Calu3 (cell line): Measurements from ENCODE around the gene RPRM. TPM values are rescaled to one million over a fixed set of nuclear protein-coding genes. Genes with fewer than 3 reads are reported as not detected.
A peak's percentile ranks its signal among the peaks of the same experiment; 100 is the strongest.

Source experiments
- BruUV-seq: library from RNA; stranded (reverse); fragments of 400-500 nt; replicated peaks from 2 replicates; lab custom pipeline; 2021; lab: Mats Ljungman, UMichigan
- CTCF ChIA-PET: fragments of 300-600 bp; sonication (Branson Sonifier 250); formaldehyde crosslinking; loops from one replicate; lab custom pipeline; 2022; ENCODE audit warnings: antibody characterized with exemption; lab: Charles Lee
- DNase-seq: peaks from one replicate; pipeline ENCODE4 v3.0.0; 2022
- H3K27ac Mint-ChIP-seq: one replicate; pipeline ENCODE4 v1.8.0; 2022; ENCODE audit warnings: mixed read lengths; ENCODE audit not compliant: unreplicated experiment
- H3K27me3 Mint-ChIP-seq: one replicate; pipeline ENCODE4 v1.8.0; 2022; ENCODE audit warnings: mixed read lengths; ENCODE audit not compliant: unreplicated experiment
- H3K36me3 Mint-ChIP-seq: one replicate; pipeline ENCODE4 v1.8.0; 2022; ENCODE audit warnings: mild to moderate bottlenecking, moderate library complexity, mixed read lengths; ENCODE audit not compliant: insufficient read depth, unreplicated experiment
- H3K4me1 Mint-ChIP-seq: one replicate; pipeline ENCODE4 v1.8.0; 2022; ENCODE audit warnings: mild to moderate bottlenecking, low read depth, mixed read lengths; ENCODE audit not compliant: unreplicated experiment
- H3K4me3 Mint-ChIP-seq: one replicate; pipeline ENCODE4 v1.8.0; 2022; ENCODE audit warnings: mild to moderate bottlenecking, low read depth, moderate library complexity, mixed read lengths; ENCODE audit not compliant: unreplicated experiment
- H3K9me3 Mint-ChIP-seq: one replicate; pipeline ENCODE4 v1.8.0; 2022; ENCODE audit warnings: low read depth, mixed read lengths; ENCODE audit not compliant: unreplicated experiment
- intact Hi-C: fragments of 100-400 bp; cut with micrococcal nuclease; formaldehyde crosslinking; loops from one replicate; pipeline ENCODE4 v1.10.0; 2022; ENCODE audit not compliant: unreplicated experiment
- total RNA-seq: library from RNA; stranded (reverse); gene quantifications from 2 replicates; pipeline ENCODE4 v1.2.3, GENCODE V29; 2022
- TF ChIP-seq, protein P1 (sequence below): fragments of 200-600 bp; IDR thresholded peaks from one replicate; pipeline ENCODE4 v1.8.0; 2022; ENCODE audit warnings: antibody characterized with exemption; ENCODE audit not compliant: unreplicated experiment

Gene RPRM
- total RNA-seq, 1 experiment from 2014 or later: 2.1 TPM

GRCh38 chr2:153488072-153488471 lies 9.5 kb upstream of the RPRM start:
- intact Hi-C loops: loop anchor here (10.0 kb wide), 1 partner anchor 743 kb away; no protein-coding TSS in a partner anchor
- no peak for DNase-seq
- H3K27me3 Mint-ChIP-seq: no peaks in the 10 kb centered on the region
- H3K4me3 Mint-ChIP-seq: no peak overlapping the region
- CTCF ChIA-PET: interaction anchor here (0.5 kb wide), 1 partner anchor 8 kb away, joined by 10 read pairs; no protein-coding TSS in a partner anchor
- no peaks in the 10 kb centered on the region for H3K9me3 Mint-ChIP-seq
- H3K27ac Mint-ChIP-seq: no peak overlapping the region
- TF ChIP-seq, protein P1, sequence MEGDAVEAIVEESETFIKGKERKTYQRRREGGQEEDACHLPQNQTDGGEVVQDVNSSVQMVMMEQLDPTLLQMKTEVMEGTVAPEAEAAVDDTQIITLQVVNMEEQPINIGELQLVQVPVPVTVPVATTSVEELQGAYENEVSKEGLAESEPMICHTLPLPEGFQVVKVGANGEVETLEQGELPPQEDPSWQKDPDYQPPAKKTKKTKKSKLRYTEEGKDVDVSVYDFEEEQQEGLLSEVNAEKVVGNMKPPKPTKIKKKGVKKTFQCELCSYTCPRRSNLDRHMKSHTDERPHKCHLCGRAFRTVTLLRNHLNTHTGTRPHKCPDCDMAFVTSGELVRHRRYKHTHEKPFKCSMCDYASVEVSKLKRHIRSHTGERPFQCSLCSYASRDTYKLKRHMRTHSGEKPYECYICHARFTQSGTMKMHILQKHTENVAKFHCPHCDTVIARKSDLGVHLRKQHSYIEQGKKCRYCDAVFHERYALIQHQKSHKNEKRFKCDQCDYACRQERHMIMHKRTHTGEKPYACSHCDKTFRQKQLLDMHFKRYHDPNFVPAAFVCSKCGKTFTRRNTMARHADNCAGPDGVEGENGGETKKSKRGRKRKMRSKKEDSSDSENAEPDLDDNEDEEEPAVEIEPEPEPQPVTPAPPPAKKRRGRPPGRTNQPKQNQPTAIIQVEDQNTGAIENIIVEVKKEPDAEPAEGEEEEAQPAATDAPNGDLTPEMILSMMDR: no peak
- H3K36me3 Mint-ChIP-seq: no peaks in the 10 kb centered on the region
- BruUV-seq: no TSS peak
- H3K4me1 Mint-ChIP-seq: no peaks in the 10 kb centered on the region

DNA sequence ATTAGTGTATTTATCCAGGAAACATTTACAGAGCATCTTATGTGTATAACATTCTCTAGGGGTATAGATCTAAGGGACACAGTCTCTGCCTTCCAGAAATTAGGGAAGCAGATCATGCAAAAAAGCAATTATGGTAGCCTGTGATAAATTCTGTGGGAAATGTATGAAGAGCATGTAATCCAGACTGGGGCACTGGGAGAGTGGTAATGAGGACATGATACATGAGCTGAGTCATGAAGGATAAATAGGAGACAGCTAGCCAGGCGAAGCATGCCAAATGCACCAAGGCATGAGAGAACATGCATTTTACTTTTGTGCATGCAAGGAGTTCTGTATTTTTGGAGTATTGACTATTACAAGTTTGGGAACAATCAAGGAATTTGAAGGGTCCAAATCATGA lies 8.9 kb upstream of the RPRM start:
- CTCF ChIA-PET: no interaction called here
- BruUV-seq: no TSS peak
- H3K4me1 Mint-ChIP-seq: no peaks in the 10 kb centered on the region
- intact Hi-C loops: loop anchor here (10.0 kb wide), 1 partner anchor 743 kb away; no protein-coding TSS in a partner anchor
- no peak for DNase-seq
- H3K36me3 Mint-ChIP-seq: no peaks in the 10 kb centered on the region
- no peak overlapping the region for H3K27ac Mint-ChIP-seq
- no peak overlapping the region for H3K4me3 Mint-ChIP-seq
- H3K27me3 Mint-ChIP-seq: no peaks in the 10 kb centered on the region
- TF ChIP-seq, protein P1: no peak
- no peaks in the 10 kb centered on the region for H3K9me3 Mint-ChIP-seq

- BruUV-seq: no TSS peak
- TF ChIP-seq, protein P1: no peak
- CTCF ChIA-PET: interaction anchor here (1.5 kb wide), 1 partner anchor 9 kb away, joined by 4 read pairs; no protein-coding TSS in a partner anchor
- no peaks in the 10 kb centered on the region for H3K27me3 Mint-ChIP-seq
- peaks cover 13% of the 10 kb centered on the region for H3K36me3 Mint-ChIP-seq
- H3K9me3 Mint-ChIP-seq: no peaks in the 10 kb centered on the region
- no peak for DNase-seq
- peaks cover 8% of the 10 kb centered on the region for H3K4me1 Mint-ChIP-seq
- intact Hi-C loops: loop anchor here (5.0 kb wide), 1 partner anchor 552 kb away; no protein-coding TSS in a partner anchor
- H3K4me3 Mint-ChIP-seq: peak overlapping the region; percentile 46
- no peak overlapping the region for H3K27ac Mint-ChIP-seq
These were observed 1.0 kb upstream of the RPRM start for GRCh38 chr2:153479573-153479972.

DNA sequence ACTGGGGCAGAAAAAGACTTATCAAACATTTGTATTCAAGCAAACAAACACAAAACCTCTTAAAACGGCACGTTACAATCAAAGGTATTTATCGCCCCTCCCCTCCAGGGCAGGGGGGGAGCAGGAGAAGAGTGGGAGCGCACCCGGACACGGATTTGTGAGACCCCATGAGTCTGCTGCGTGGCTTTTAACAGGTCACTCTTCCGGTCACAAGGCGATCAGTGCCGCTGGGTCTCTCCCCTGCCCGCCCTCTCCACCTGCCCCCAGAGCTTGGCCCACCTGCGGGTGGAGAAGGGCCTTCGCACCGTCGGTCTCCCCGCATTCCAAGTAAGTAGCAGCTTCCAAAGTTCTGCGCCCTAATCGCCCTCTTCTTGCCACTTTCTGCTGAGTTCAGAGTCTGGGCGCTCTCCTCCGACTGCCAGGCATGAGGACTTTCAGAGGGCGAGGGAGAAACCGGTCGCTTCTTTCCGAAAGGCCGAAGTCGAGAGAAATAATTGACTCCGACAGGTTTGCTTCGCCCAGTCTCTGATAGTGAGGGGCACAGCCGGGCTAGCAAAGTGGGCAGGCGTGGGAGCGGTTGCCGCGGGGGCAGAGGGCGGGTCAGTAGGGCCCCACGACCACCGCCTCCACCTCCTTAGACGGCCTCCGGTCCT lies 800 bp downstream of the RPRM start:
- TF ChIP-seq, protein P1: no peak
- Mint-ChIP-seq H3K27ac (no peak overlapping the region), H3K9me3 (no peaks in the 10 kb centered on the region), H3K4me3 (peak overlapping the region; percentile 46), H3K36me3 (peaks cover 13% of the 10 kb centered on the region), H3K4me1 (peaks cover 8% of the 10 kb centered on the region), H3K27me3 (no peaks in the 10 kb centered on the region)
- DNase-seq: no peak
- intact Hi-C loops: loop anchor here (1.0 to 5.0 kb wide), 2 partner anchors 314 to 550 kb away; no protein-coding TSS in a partner anchor
- CTCF ChIA-PET: interaction anchor here (0.9 kb wide), 1 partner anchor 9 kb away, joined by 10 read pairs; no protein-coding TSS in a partner anchor
- no TSS peak for BruUV-seq
